ENCODE results near the gene ADARB1. TPM values are rescaled to one million over a fixed set of nuclear protein-coding genes. Genes with fewer than 3 reads are reported as not detected.

The ADARB1 gene
- polyA plus RNA-seq, 1 of the 3 experiments (the other 2 are of a cell fraction): 7.8 TPM

- POLR2A ChIA-PET: no interaction called here
- no peaks in the 10 kb centered on the region for H3K36me3 ChIP-seq (replicated peaks in 1 of 2; ENCODE audit: control insufficient read depth in 1 of 2, insufficient read depth in 2 of 2, low read length in 1 of 2)
- no peaks in the 10 kb centered on the region for H3K9me3 ChIP-seq
- H3K27ac ChIP-seq (ENCODE audit: low read depth in 2 of 2, low read length in 1 of 2): no peak overlapping the region
- no peaks in the 10 kb centered on the region for H4K20me1 ChIP-seq (ENCODE audit: insufficient read depth)
- H3K27me3 ChIP-seq (ENCODE audit: insufficient read depth): no peaks in the 10 kb centered on the region
- H3K79me2 ChIP-seq (ENCODE audit: insufficient read depth): no peaks in the 10 kb centered on the region
- no peak for TF ChIP-seq TEAD4 (IDR thresholded peaks at IDR 0.05; ENCODE audit: borderline replicate concordance, insufficient read depth)
- H2AFZ ChIP-seq (ENCODE audit: low read depth): no peak overlapping the region
- H3K4me1 ChIP-seq (ENCODE audit: control insufficient read depth in 1 of 2, insufficient read depth in 2 of 2, low read depth in 1 of 2, low read length in 1 of 2): no peaks in the 10 kb centered on the region
- WGBS (ENCODE audit: low lambda C conversion rate): 80% methylated on average over 1 of the region's 4 CpGs
- no peak overlapping the region for H3K4me3 ChIP-seq (ENCODE audit: low read depth in 2 of 2, low read length in 1 of 2)
- DNase-seq: no peak
- H3K9me2 ChIP-seq: no peaks in the 10 kb centered on the region
- H3K9ac ChIP-seq: no peak overlapping the region
- no peak overlapping the region for H3K4me2 ChIP-seq
- CTCF ChIA-PET: no interaction called here
- H3F3A ChIP-seq (replicated peaks; ENCODE audit: insufficient read depth): no peaks in the 10 kb centered on the region
Measured at GRCh38 chr21:45059121-45059520, 15.3 kb upstream of the ADARB1 start.

- Histone ChIP-seq H3K9me2 (no peaks in the 10 kb centered on the region), H3K4me3 (ENCODE audit: low read depth in 2 of 2, low read length in 1 of 2) (no peak overlapping the region), H3K27ac (ENCODE audit: low read depth in 2 of 2, low read length in 1 of 2) (no peak overlapping the region), H3F3A (replicated peaks; ENCODE audit: insufficient read depth) (no peaks in the 10 kb centered on the region), H3K27me3 (ENCODE audit: insufficient read depth) (no peaks in the 10 kb centered on the region), H3K9ac (no peak overlapping the region), H3K4me1 (ENCODE audit: control insufficient read depth in 1 of 2, insufficient read depth in 2 of 2, low read depth in 1 of 2, low read length in 1 of 2) (no peaks in the 10 kb centered on the region; a peak in 1 of 4 replicates), H3K4me2 (no peak overlapping the region), H4K20me1 (ENCODE audit: insufficient read depth) (no peaks in the 10 kb centered on the region), H3K9me3 (no peaks in the 10 kb centered on the region), H3K79me2 (ENCODE audit: insufficient read depth) (no peaks in the 10 kb centered on the region), H3K36me3 (replicated peaks in 1 of 2; ENCODE audit: control insufficient read depth in 1 of 2, insufficient read depth in 2 of 2, low read length in 1 of 2) (no peaks in the 10 kb centered on the region), H2AFZ (ENCODE audit: low read depth) (no peak overlapping the region)
- no peak for TF ChIP-seq CTCF (IDR thresholded peaks at IDR 0.05)
- no peak for TF ChIP-seq POLR2AphosphoS5 (IDR thresholded peaks at IDR 0.05; ENCODE audit: low read depth, low read length)
- no peak for TF ChIP-seq FOXJ3 (CRISPR knock-in tag; IDR thresholded peaks at IDR 0.05)
- TF ChIP-seq FOSL2 (IDR thresholded peaks at IDR 0.05; ENCODE audit: borderline replicate concordance, low read depth): no peak
- no peak for TF ChIP-seq USF1 (IDR thresholded peaks at IDR 0.05; ENCODE audit: borderline replicate concordance, low read depth)
- no peak for TF ChIP-seq TEAD4 (IDR thresholded peaks at IDR 0.05; ENCODE audit: borderline replicate concordance, insufficient read depth)
- TF ChIP-seq GABPA (IDR thresholded peaks at IDR 0.05; ENCODE audit: low read depth): no peak
- no peak for TF ChIP-seq USF2 (IDR thresholded peaks at IDR 0.05; ENCODE audit: borderline replicate concordance, low read depth, low read length)
- no peak for TF ChIP-seq YY1 (IDR thresholded peaks at IDR 0.05; ENCODE audit: low read depth)
- TF ChIP-seq EP300 (IDR thresholded peaks at IDR 0.05; ENCODE audit: borderline replicate concordance in 1 of 2, low read depth in 1 of 2, low read length in 1 of 2): no peak
- no peak for TF ChIP-seq MXI1 (IDR thresholded peaks at IDR 0.05; ENCODE audit: low read depth, low read length)
- TF ChIP-seq TCF12 (IDR thresholded peaks at IDR 0.05): no peak
- TF ChIP-seq JUND (IDR thresholded peaks at IDR 0.05): no peak
- TF ChIP-seq FOXM1 (IDR thresholded peaks at IDR 0.05; ENCODE audit: low read depth): no peak
- 79% methylated on average over 7 of the region's 8 CpGs for WGBS (ENCODE audit: low lambda C conversion rate)
- ChIA-PET POLR2A (no interaction called here), CTCF (no interaction called here)
- DNase-seq: no peak
Measured at GRCh38 chr21:45060089-45060488, 14.3 kb upstream of the ADARB1 start.
